Mesendoderm (in vitro differentiated cells): ENCODE results near the gene KRT38.
"Not testable (repeated sequence)": the region's sequence is repeated elsewhere in the genome, so short reads cannot be mapped to it uniquely, and the experiment has no call there.

ENCODE experiments used
- DNase-seq: peaks from one replicate; pipeline ENCODE4 v3.0.0; 2013
- H2AK5ac ChIP-seq: 2 replicates; pipeline ENCODE4 v1.6.1; 2013; ENCODE audit warnings: low read length, inconsistent platforms
- H2BK120ac ChIP-seq: 2 replicates; pipeline ENCODE4 v1.6.1; 2013; ENCODE audit warnings: low read depth, mild to moderate bottlenecking, low read length, moderate library complexity, mixed read lengths
- H2BK15ac ChIP-seq: replicated peaks from 2 replicates; pipeline ENCODE4 v1.6.1; 2013; ENCODE audit warnings: low read depth, mild to moderate bottlenecking, moderate library complexity
- H2BK5ac ChIP-seq: 2 replicates; pipeline ENCODE4 v1.6.1; 2013; ENCODE audit warnings: low read length, inconsistent platforms
- H3K18ac ChIP-seq: 2 replicates; pipeline ENCODE4 v1.6.1; 2013; ENCODE audit warnings: mild to moderate bottlenecking, low read length, mixed read lengths
- H3K23ac ChIP-seq: one replicate; pipeline ENCODE4 v1.6.1; 2013; ENCODE audit warnings: low read length
- H3K27ac ChIP-seq: 2 replicates; pipeline ENCODE4 v1.5.1; 2013; ENCODE audit warnings: low read depth, mild to moderate bottlenecking, inconsistent platforms, low read length, moderate library complexity
- H3K27me3 ChIP-seq: 2 replicates; pipeline ENCODE4 v1.6.1; 2013; ENCODE audit warnings: low read length, control low read depth, mild to moderate bottlenecking, inconsistent platforms; ENCODE audit not compliant: insufficient read depth, poor library complexity
- H3K36me3 ChIP-seq: 2 replicates; pipeline ENCODE4 v1.6.1; 2013; ENCODE audit warnings: low read length, inconsistent platforms; ENCODE audit not compliant: control insufficient read depth, insufficient read depth
- H3K4ac ChIP-seq: one replicate; pipeline ENCODE4 v1.6.1; 2013; ENCODE audit warnings: low read depth, mild to moderate bottlenecking, low read length, moderate library complexity
- H3K4me1 ChIP-seq: 2 replicates; pipeline ENCODE4 v1.6.1; 2013; ENCODE audit warnings: low read depth, low read length, inconsistent platforms; ENCODE audit not compliant: control insufficient read depth
- H3K4me2 ChIP-seq: 2 replicates; pipeline ENCODE4 v1.6.1; 2013; ENCODE audit warnings: low read length
- H3K4me3 ChIP-seq: 2 replicates; pipeline ENCODE4 v1.5.1; 2013; ENCODE audit warnings: mild to moderate bottlenecking, low read length
- H3K56ac ChIP-seq: one replicate; pipeline ENCODE4 v1.6.1; 2013; ENCODE audit warnings: low read length
- H3K79me1 ChIP-seq: 2 replicates; pipeline ENCODE4 v1.6.1; 2013; ENCODE audit warnings: low read length, inconsistent platforms
- H3K79me2 ChIP-seq: 2 replicates; pipeline ENCODE4 v1.6.1; 2013; ENCODE audit warnings: mild to moderate bottlenecking, low read length; ENCODE audit not compliant: control insufficient read depth, insufficient read depth
- H3K9ac ChIP-seq: 2 replicates; pipeline ENCODE4 v1.6.1; 2013; ENCODE audit warnings: low read length, inconsistent platforms
- H4K5ac ChIP-seq: one replicate; pipeline ENCODE4 v1.6.1; 2013; ENCODE audit warnings: low read length
- H4K8ac ChIP-seq: one replicate; pipeline ENCODE4 v1.6.1; 2013; ENCODE audit warnings: low read depth, mild to moderate bottlenecking, control low read depth, low read length, moderate library complexity
- WGBS: extraction: QIAGEN DNeasy Blood & Tissue Kit; methylation state at CpG from one replicate; pipeline ENCODE4 v1.1.7; 2013; ENCODE audit warnings: low lambda C conversion rate, missing lambda C conversion rate; ENCODE audit not compliant: insufficient coverage; ENCODE audit errors: extremely low coverage; 5-methylcytosine and 5-hydroxymethylcytosine counted together

Gene KRT38

DNA sequence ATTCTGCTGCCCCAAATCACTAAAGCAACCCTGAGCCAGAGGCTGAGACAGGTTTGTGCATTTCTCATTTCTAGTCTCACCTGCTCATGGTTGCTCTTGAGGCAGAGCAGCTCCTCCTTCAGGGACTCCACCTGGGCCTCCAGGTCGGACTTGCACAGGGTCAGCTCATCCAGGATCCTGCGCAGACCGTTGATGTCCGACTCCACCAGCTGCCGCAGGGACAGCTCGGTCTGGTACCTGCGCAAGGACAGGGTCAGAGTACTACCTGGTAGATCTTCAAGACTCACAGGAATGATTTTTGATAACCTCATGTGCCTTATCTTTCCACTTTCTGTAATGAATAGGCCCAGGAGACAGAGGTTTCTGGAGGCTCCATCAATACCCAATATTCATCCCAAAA is 44.4 kb downstream of the KRT38 start:
- Histone ChIP-seq H3K27me3 (no peaks in the 10 kb centered on the region), H3K79me2 (no peaks in the 10 kb centered on the region), H3K4ac (no peak overlapping the region), H2BK120ac (no peak overlapping the region), H3K4me1 (no peaks in the 10 kb centered on the region), H3K27ac (no peak overlapping the region), H3K56ac (no peak overlapping the region), H3K23ac (no peak overlapping the region), H3K4me2 (no peak overlapping the region), H2AK5ac (no peak overlapping the region), H3K9ac (no peak overlapping the region), H4K8ac (no peak overlapping the region), H4K5ac (no peak overlapping the region), H3K36me3 (no peaks in the 10 kb centered on the region), H3K4me3 (no peak overlapping the region), H3K18ac (no peak overlapping the region), H2BK5ac (no peak overlapping the region), H2BK15ac (no peak overlapping the region), H3K79me1 (no peaks in the 10 kb centered on the region)
- no CpG with 5 or more reads among the region's 7 CpGs for WGBS
- no peak for DNase-seq

- Histone ChIP-seq H4K5ac (no peak overlapping the region), H2BK120ac (no peak overlapping the region), H3K4me2 (no peak overlapping the region), H3K27me3 (no peaks in the 10 kb centered on the region), H2AK5ac (no peak overlapping the region), H2BK5ac (no peak overlapping the region), H3K79me2 (no peaks in the 10 kb centered on the region), H3K23ac (no peak overlapping the region), H3K4me1 (no peaks in the 10 kb centered on the region), H4K8ac (no peak overlapping the region), H3K4ac (no peak overlapping the region), H3K4me3 (no peak overlapping the region), H3K56ac (no peak overlapping the region), H3K27ac (no peak overlapping the region), H3K36me3 (no peaks in the 10 kb centered on the region), H3K18ac (no peak overlapping the region), H3K79me1 (no peaks in the 10 kb centered on the region), H2BK15ac (no peak overlapping the region), H3K9ac (no peak overlapping the region)
- no peak for DNase-seq
- no CpG with 5 or more reads among the region's 1 CpG for WGBS
Observed at GRCh38 chr17:41395611-41396010, 45.2 kb downstream of the KRT38 start.

DNA sequence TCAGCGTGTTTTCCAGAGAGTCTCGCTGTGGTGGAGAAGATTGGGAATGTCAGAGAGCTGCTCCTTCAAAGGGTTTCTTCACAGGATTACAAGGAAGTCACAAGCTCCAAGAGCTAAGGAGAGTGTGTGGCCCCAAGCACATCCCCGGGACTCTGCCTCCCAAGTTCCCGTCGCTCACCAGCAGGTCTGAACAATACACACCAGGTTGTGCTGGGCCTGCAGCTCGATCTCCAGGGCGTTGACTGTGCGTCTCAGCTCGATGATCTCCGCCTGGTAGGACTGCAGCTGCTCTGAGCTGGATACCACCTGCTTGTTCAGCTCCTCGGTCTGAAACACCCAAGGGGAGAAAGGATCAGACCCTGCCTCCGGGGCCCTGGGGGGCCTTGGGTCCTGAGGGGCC is 45.7 kb downstream of the KRT38 start:
- not testable (repeated sequence) for H3K27ac ChIP-seq, DNase-seq, H4K8ac ChIP-seq, H3K56ac ChIP-seq, H2AK5ac ChIP-seq, H2BK120ac ChIP-seq, H3K4me1 ChIP-seq, H3K79me2 ChIP-seq, H3K4me2 ChIP-seq, H2BK15ac ChIP-seq, H3K27me3 ChIP-seq, H3K36me3 ChIP-seq, H3K4ac ChIP-seq, H3K23ac ChIP-seq, H3K79me1 ChIP-seq, H4K5ac ChIP-seq, H2BK5ac ChIP-seq, H3K4me3 ChIP-seq, H3K18ac ChIP-seq, H3K9ac ChIP-seq
- no CpG with 5 or more reads among the region's 12 CpGs for WGBS

DNA sequence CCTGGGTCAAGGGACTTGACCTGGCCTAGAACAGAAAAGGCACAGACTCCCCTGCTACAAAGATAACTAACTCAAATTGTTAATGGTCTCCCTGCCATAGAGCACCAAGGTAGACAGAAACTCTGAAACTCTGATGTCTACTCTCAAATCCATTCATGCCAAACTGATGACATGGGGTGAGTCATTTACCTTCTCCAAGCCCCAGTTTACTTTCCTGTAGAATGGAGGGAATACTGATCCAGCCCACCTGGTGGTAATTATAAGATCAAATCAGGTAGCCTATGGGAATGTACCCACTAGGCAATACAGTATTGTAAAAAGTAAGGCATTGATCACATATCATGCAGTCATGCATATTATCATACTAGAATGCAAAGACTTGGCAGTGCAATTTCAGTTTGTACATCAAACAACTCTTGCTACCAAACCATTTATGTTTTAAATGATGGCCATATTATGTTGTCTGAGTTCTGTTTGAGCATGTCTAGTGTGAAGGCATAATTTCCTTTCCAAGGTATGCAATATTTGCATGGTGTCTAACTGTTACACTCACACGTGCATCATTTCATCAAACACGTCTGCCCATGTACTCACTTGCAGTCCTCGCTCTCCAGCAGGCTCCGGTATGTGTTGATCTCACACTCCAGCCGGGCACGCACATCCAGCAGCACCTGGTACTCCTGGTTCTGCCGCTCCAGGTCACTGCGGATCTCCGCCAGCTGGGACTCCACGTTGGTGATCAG is 46.4 kb downstream of the KRT38 start:
- H3K4ac ChIP-seq = no peak overlapping the region
- H3K4me1 ChIP-seq = no peaks in the 10 kb centered on the region
- no peak overlapping the region for H2BK15ac ChIP-seq
- H2AK5ac ChIP-seq = no peak overlapping the region
- no peak overlapping the region for H2BK5ac ChIP-seq
- H4K5ac ChIP-seq = no peak overlapping the region
- H3K79me2 ChIP-seq = no peaks in the 10 kb centered on the region
- H4K8ac ChIP-seq = no peak overlapping the region
- H3K56ac ChIP-seq = no peak overlapping the region
- H2BK120ac ChIP-seq = no peak overlapping the region
- no peak overlapping the region for H3K4me3 ChIP-seq
- no peak overlapping the region for H3K27ac ChIP-seq
- H3K9ac ChIP-seq = no peak overlapping the region
- H3K27me3 ChIP-seq = no peaks in the 10 kb centered on the region
- DNase-seq = no peak
- H3K23ac ChIP-seq = no peak overlapping the region
- no peaks in the 10 kb centered on the region for H3K79me1 ChIP-seq
- H3K36me3 ChIP-seq = no peaks in the 10 kb centered on the region
- WGBS = no CpG with 5 or more reads among the region's 10 CpGs
- H3K4me2 ChIP-seq = no peak overlapping the region
- H3K18ac ChIP-seq = no peak overlapping the region

DNA sequence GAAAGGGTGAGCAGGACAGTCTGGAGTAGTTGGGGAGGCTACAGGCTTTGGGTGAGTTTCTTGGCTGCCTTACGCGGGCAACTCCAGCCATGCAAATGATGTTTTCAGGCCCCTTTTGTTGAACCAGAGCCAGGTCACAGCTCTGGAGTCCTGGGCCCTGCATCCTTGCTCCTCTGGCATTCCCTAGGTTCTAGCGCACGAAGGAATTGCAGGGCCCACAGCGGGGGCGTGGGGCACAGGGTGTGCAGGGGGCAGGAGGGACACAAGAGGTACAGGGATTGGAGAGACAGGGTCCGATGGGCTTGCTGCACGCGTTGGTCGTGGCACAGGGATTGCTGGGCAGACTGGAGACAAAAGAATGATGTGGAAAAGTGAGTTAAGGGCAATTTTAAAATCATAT is 47.0 kb downstream of the KRT38 start:
- H3K79me2 ChIP-seq = no peaks in the 10 kb centered on the region
- no CpG with 5 or more reads among the region's 10 CpGs for WGBS
- DNase-seq = no peak
- no peaks in the 10 kb centered on the region for H3K4me1 ChIP-seq
- no peak overlapping the region for H3K9ac ChIP-seq
- H3K18ac ChIP-seq = no peak overlapping the region
- H4K5ac ChIP-seq = no peak overlapping the region
- no peak overlapping the region for H3K4me2 ChIP-seq
- H2BK5ac ChIP-seq = no peak overlapping the region
- no peak overlapping the region for H2AK5ac ChIP-seq
- no peaks in the 10 kb centered on the region for H3K36me3 ChIP-seq
- H3K4ac ChIP-seq = no peak overlapping the region
- no peak overlapping the region for H4K8ac ChIP-seq
- H3K27ac ChIP-seq = no peak overlapping the region
- H3K56ac ChIP-seq = no peak overlapping the region
- no peaks in the 10 kb centered on the region for H3K27me3 ChIP-seq
- H3K79me1 ChIP-seq = no peaks in the 10 kb centered on the region
- no peak overlapping the region for H3K23ac ChIP-seq
- no peak overlapping the region for H3K4me3 ChIP-seq
- no peak overlapping the region for H2BK15ac ChIP-seq
- no peak overlapping the region for H2BK120ac ChIP-seq

DNA sequence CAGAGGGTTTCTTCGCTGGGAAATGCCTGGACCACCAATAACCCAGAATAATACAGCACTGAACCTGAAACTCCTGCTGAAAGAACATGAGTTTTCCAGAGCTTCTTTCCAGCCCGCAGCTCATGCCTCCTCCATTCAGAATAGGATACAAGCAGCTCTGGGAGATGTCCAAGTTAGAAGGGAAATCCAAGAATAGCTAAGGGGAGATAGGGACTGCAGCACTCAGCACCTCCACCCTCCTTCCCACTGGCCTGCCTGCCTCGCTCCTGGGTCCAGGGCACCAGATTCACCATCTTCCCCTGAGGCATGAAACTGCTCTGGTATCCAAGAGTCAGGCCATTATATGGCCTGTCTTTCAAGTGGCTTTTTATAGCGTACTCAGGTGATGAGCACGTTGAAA is 47.5 kb downstream of the KRT38 start:
- Histone ChIP-seq H2AK5ac (no peak overlapping the region), H3K56ac (no peak overlapping the region), H3K79me2 (no peaks in the 10 kb centered on the region), H3K36me3 (no peaks in the 10 kb centered on the region), H4K8ac (no peak overlapping the region), H3K23ac (no peak overlapping the region), H2BK5ac (no peak overlapping the region), H3K4me1 (no peaks in the 10 kb centered on the region), H3K4me3 (no peak overlapping the region), H2BK120ac (no peak overlapping the region), H3K27ac (no peak overlapping the region), H3K9ac (no peak overlapping the region), H3K18ac (no peak overlapping the region), H3K79me1 (no peaks in the 10 kb centered on the region), H3K27me3 (no peaks in the 10 kb centered on the region), H4K5ac (no peak overlapping the region), H3K4ac (no peak overlapping the region), H2BK15ac (no peak overlapping the region), H3K4me2 (no peak overlapping the region)
- no peak for DNase-seq
- no CpG with 5 or more reads among the region's 5 CpGs for WGBS
